ENCODE data around the gene IER5L. TPM values are rescaled to one million over a fixed set of nuclear protein-coding genes. Genes with fewer than 3 reads are reported as not detected.

IER5L gene
- total and polyA plus RNA-seq, 2 of the 8 experiments (the other 6 are each of a cell fraction or from before 2014, with no cell fraction given), result 0.65 to 1.0 TPM

DNA sequence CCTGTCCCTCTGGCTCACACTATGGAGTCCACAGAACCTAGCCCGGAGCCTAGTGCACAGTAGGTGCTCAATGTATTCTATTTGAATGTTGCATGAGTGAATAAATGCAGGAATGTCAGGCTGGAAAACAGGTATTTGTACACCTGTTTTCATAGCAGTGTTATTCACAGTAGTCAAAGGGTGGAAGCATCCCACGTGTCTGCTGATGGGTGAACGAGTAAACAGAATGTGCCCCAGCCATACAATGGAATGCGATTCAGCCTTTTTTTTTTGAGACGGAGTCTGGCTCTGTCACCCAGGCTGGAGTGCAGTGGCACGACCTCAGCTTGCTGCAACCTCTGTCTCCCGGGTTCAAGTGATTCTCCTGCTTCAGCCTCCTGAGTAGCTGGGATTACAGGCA, 31.5 kb upstream of the IER5L start:
- Histone ChIP-seq H2AFZ (ENCODE audit: low read length) (no peak overlapping the region), H2BK12ac (ENCODE audit: low read depth, low read length) (peak overlapping the region; percentile 98), H3K9ac (replicated peaks in 1 of 4; ENCODE audit: extremely low read depth in 1 of 4, low read depth in 3 of 4, low read length in 3 of 4) (peak overlapping the region in 3 of 4 experiments; percentile 29 to 58 (median 38); a peak in 4 of 7 replicates), H3K4me2 (ENCODE audit: insufficient read depth in 1 of 2, low read depth in 2 of 2, low read length in 2 of 2) (peak overlapping the region; percentile 80 to 91), H2BK20ac (ENCODE audit: low read length) (0 out of 2 replicates have a peak overlapping the region, but pooled peaks have one; percentile 29), H3K9me3 (ENCODE audit: insufficient read depth in 2 of 2, low read depth in 1 of 2, low read length in 1 of 2) (no peaks in the 10 kb centered on the region), H2BK5ac (ENCODE audit: low read depth, low read length) (peak overlapping the region; percentile 99), H4K91ac (replicated peaks; ENCODE audit: insufficient read length, low read length) (peak overlapping the region; percentile 95), H3K56ac (replicated peaks; ENCODE audit: insufficient read length, low read depth, low read length) (peak overlapping the region; percentile 82), H2AK5ac (ENCODE audit: low read depth, low read length) (peak overlapping the region; percentile 98), H4K8ac (ENCODE audit: extremely low read depth, insufficient read depth, low read length) (peak overlapping the region; percentile 54; the same call in 1 of the 2 replicates), H2BK120ac (replicated peaks; ENCODE audit: low read depth, low read length) (peak overlapping the region; percentile 44), H3K4me1 (replicated peaks in 1 of 4; ENCODE audit: control insufficient read depth in 3 of 4, insufficient read depth in 4 of 4, low read length in 3 of 4) (peaks cover 0 to 14% (median 8%) of the 10 kb centered on the region in 4 experiments; a peak in 6 of 7 replicates), H3K27ac (ENCODE audit: low read depth, low read length) (no peak overlapping the region), H4K20me1 (replicated peaks in 1 of 2; ENCODE audit: control insufficient read depth in 1 of 2, insufficient read depth in 2 of 2, low read length in 2 of 2) (peaks cover 0 to 2% of the 10 kb centered on the region in 2 experiments), H3K18ac (ENCODE audit: extremely low read depth, low read length) (0 out of 2 replicates have a peak overlapping the region, but pooled peaks have one; percentile 100), H3K36me3 (ENCODE audit: control insufficient read depth in 2 of 4, insufficient read depth in 4 of 4, low read length in 3 of 4) (peaks cover 0 to 9% (median 0%) of the 10 kb centered on the region in 4 experiments; a peak in 1 of 8 replicates), H3K79me2 (ENCODE audit: control insufficient read depth in 1 of 2, insufficient read depth in 2 of 2, low read length in 2 of 2) (peaks cover 0 to 19% of the 10 kb centered on the region in 2 experiments; a peak in 2 of 4 replicates), H3K4me3 (ENCODE audit: extremely low read depth in 1 of 4, insufficient read depth in 2 of 4, low read depth in 3 of 4, low read length in 4 of 4) (peak overlapping the region; percentile 51 to 83 (median 66); a peak in 7 of 8 replicates), H3K14ac (ENCODE audit: insufficient read length) (peak overlapping the region; percentile 74), H2BK15ac (ENCODE audit: low read length) (peak overlapping the region; percentile 94), H3K27me3 (replicated peaks in 1 of 4; ENCODE audit: control insufficient read depth in 3 of 4, extremely low read depth in 1 of 4, insufficient read depth in 3 of 4, low read length in 3 of 4) (no peaks in the 10 kb centered on the region), H3K79me1 (ENCODE audit: low read depth, low read length) (peaks cover 7% of the 10 kb centered on the region; the same call in 1 of the 2 replicates), H3K4ac (replicated peaks; ENCODE audit: insufficient read length, low read depth, low read length) (peak overlapping the region; percentile 17), H4K5ac (ENCODE audit: insufficient read length, low read depth, low read length) (peak overlapping the region; percentile 6), H3K23ac (ENCODE audit: insufficient read length) (no peak overlapping the region), H3K23me2 (ENCODE audit: low read depth, low read length) (peaks cover 10% of the 10 kb centered on the region)
- ChIA-PET CTCF (ENCODE audit: partially characterized antibody) (interaction anchor here (1.9 to 3.7 kb wide), 4 partner anchors 26 to 71 kb away, joined by 5 to 12 read pairs (median 10); no protein-coding TSS in a partner anchor), POLR2A (ENCODE audit: partially characterized antibody) (interaction anchor here (0.9 to 3.0 kb wide), 8 partner anchors 13 to 124 kb away, joined by 3 to 22 read pairs (median 6); partner anchors contain the start of gene IER5L)
- DNase-seq (ENCODE audit: low read depth in 1 of 2, low spot score in 2 of 2), result no peak
- 37% methylated on average over 7 of the region's 7 CpGs; no CpG with 5 or more reads in 1 of the 2 experiments for WGBS, 2 experiments (ENCODE audit: extremely low coverage in 1 of 2, insufficient coverage in 1 of 2, insufficient read length in 1 of 2, insufficient replicate concordance in 2 of 2, low coverage in 1 of 2, low lambda C conversion rate in 2 of 2, missing lambda C conversion rate in 1 of 2)
- TF ChIP-seq POLR2A (IDR thresholded peaks at IDR 0.05; ENCODE audit: control extremely low read depth in 1 of 2, low read depth in 2 of 2, low read length in 2 of 2) (no peak; a peak in 1 of 3 replicates), TEAD4 (IDR thresholded peaks at IDR 0.05; ENCODE audit: low read depth, low read length) (peak; percentile 36; the same call in 1 of the 2 replicates)
- FAIRE-seq, result no peak
